ENCODE results near the gene PAXX.
"Not testable (repeated sequence)": the region's sequence is repeated elsewhere in the genome, so short reads cannot be mapped to it uniquely, and the experiment has no call there.

The PAXX gene

DNA sequence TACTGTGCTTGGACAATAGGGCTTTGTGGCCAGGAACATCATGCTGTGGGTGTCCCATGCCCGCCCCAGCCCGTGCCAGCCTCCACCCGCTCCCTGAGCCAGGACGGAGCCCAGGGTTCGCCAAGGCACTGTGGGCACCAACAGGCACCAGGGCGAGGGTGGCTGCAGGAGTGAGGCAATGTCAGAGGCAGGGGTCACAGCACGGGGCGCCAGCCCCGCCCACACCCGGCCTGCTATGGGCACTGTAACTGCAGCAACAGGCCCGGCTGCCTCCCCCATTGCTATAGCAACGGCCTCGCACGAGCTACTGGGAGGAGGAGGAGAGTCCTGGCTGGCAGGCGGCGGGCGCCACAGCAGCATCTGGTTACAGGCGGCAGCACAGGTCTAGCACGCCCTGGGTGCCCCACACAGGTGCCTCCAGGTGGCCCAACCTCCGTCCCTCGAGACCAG lies 33.3 kb downstream of the PAXX start:
- no peaks in the 10 kb centered on the region for H3K9me3 Mint-ChIP-seq
- no peaks in the 10 kb centered on the region for H3K27me3 Mint-ChIP-seq (ENCODE audit: low read depth)
- no peak overlapping the region for H3K27ac Mint-ChIP-seq
- H3K4me3 Mint-ChIP-seq: no peak overlapping the region
- peaks cover 16% of the 10 kb centered on the region for H3K4me1 Mint-ChIP-seq (ENCODE audit: low read depth)
- no peaks in the 10 kb centered on the region for H3K36me3 Mint-ChIP-seq (ENCODE audit: low read depth)
- no peak for DNase-seq (ENCODE audit: low spot score)

DNA sequence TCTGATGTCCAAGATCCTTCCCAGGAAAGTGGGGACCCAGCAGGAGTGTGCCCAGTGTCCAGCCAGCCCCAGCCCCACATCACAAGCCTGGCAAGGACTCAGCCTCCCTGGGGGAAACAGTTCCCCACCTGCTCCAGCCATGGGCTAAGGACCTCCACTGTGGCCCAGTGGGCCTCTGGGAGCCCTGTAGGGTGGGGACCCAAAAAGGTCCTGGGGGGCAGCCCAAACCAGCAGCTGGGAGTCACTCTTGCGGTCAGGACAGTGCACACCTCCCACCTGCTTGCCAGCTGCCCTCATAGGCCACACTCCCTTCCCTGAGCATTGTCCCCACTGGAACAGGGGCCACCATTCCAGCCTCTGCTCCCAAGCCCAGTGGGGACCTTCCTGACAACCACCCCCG lies 34.2 kb downstream of the PAXX start:
- Mint-ChIP-seq H3K36me3 (ENCODE audit: low read depth) (no peaks in the 10 kb centered on the region), H3K4me3 (no peak overlapping the region), H3K27ac (no peak overlapping the region), H3K9me3 (no peaks in the 10 kb centered on the region), H3K4me1 (ENCODE audit: low read depth) (peaks cover 19% of the 10 kb centered on the region), H3K27me3 (ENCODE audit: low read depth) (no peaks in the 10 kb centered on the region)
- DNase-seq (ENCODE audit: low spot score): no peak

DNA sequence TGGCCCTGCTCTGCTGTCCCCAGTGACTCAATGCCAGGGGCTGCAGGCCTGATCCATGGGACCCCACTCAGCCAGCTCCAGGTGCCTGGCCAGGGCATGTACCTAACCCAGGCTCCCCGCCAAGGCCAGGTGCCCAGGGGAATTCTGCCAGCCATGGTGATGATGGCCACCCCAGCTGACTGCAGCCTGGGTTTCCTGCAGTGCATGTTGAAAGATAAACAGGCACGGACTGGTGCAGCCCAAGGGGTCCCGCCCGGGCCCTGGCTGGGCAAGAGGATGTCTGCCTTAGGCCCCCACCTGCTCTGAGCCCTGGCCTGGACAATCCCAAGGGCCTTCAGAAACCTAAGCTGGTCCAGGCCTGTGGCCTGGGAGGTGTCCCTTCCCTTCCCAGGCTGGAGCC lies 34.6 kb downstream of the PAXX start:
- no peaks in the 10 kb centered on the region for H3K27me3 Mint-ChIP-seq (ENCODE audit: low read depth)
- H3K4me1 Mint-ChIP-seq (ENCODE audit: low read depth): peaks cover 21% of the 10 kb centered on the region
- peak overlapping the region; percentile 81 for H3K4me3 Mint-ChIP-seq
- H3K36me3 Mint-ChIP-seq (ENCODE audit: low read depth): no peaks in the 10 kb centered on the region
- no peak for DNase-seq (ENCODE audit: low spot score)
- H3K27ac Mint-ChIP-seq: no peak overlapping the region
- no peaks in the 10 kb centered on the region for H3K9me3 Mint-ChIP-seq

DNA sequence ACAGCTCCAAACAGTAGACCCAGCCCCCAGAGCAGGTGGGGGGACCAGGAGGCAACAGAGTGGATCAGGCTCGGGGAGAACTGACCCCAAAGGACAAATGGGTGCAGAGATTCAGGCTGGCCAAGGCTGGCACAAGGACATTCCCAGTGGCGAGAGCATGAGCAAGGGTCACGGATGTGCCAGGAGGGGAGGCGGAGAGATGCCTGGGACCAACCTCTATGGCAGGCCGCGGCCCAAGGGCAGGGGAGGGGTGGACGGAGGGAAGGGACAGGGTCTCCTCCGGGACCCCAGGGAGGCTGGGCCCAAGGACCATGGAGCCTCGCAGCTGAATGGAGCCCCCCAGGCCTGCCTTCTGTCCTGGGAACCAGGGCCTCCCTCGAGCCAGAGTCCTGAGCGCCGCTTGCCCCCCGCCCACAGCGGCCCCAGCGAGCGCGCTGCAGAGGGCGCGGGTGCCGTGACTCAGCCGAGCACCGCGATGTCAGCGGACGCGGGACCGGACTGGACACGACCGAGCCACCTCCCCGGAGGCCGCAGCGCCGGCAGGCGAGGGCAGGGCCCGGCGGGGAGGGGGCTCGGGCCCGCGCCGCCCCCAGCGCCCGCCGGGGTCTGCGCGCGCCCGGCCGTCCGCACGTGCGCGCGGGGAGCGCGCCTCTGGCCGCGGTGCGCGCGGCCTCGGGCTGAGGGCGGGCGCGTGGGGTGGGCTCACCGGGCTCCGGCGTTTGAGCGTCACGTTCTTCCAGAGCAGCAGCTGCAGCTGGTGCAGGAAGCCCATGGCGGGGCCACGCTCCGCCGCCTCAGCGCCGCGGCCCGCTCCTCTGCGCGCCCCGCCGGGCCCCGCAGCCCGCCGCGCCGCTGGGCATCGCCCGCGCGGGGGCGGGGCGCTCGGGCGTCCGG lies 35.4 kb downstream of the PAXX start, which contains the start of gene ABCA2:
Gene ABCA2 (minus strand): TSS at position 869 of the 894 bp plus-strand sequence. CDS start 97 bp downstream, at position 772.
- H3K36me3 Mint-ChIP-seq (ENCODE audit: low read depth): no peaks in the 10 kb centered on the region
- H3K27ac Mint-ChIP-seq: peak within 1 kb of the TSS; percentile 71
- DNase-seq (ENCODE audit: low spot score): no peak
- no peaks in the 10 kb centered on the region for H3K9me3 Mint-ChIP-seq
- no peaks in the 10 kb centered on the region for H3K27me3 Mint-ChIP-seq (ENCODE audit: low read depth)
- peaks cover 21% of the 10 kb centered on the region for H3K4me1 Mint-ChIP-seq (ENCODE audit: low read depth)
- H3K4me3 Mint-ChIP-seq: peak within 1 kb of the TSS; percentile 81

DNA sequence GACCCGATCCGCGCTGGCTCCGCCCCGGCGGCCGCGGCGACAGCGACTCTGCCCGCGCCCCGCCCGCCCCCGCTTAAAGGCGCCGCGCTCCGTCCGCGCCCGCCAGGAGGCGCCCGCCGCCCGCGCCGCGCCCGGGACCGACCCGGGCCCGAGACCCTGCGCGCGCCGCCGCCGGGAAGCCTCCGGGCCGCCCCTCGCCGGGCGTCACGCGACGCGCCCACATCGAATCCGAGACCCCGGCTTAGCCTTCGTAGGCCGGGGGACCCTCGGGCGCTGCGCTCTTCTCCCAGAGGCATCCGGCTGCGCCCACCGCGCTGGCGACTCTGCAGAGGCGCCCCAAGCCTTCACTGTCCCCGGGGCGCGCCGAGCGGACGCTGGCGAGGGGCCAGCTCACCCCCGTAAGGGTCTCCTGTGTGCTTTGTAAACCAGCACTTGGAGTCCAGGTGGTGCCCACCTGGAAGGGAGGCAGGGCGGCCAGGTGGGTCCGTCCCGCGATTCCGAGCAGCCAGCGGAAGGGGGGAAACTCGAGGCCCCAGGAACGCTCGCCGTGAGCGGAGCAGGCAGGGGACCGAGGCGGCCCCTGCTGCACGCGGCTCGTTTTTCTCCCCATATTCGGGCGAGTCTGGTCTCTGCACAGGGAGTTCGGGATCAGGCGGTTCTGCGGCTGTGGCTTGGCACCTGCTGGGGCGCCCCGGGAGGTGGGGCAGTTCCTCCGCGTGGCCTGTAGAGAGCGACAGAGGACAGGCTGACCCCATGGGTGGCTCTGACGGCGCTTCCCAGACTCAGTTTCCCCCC lies 36.2 kb downstream of the PAXX start:
- peak; percentile 78 for DNase-seq (ENCODE audit: low spot score)
- H3K4me1 Mint-ChIP-seq (ENCODE audit: low read depth): peaks cover 22% of the 10 kb centered on the region
- no peaks in the 10 kb centered on the region for H3K9me3 Mint-ChIP-seq
- H3K36me3 Mint-ChIP-seq (ENCODE audit: low read depth): no peaks in the 10 kb centered on the region
- H3K27ac Mint-ChIP-seq: no peak overlapping the region
- H3K27me3 Mint-ChIP-seq (ENCODE audit: low read depth): no peaks in the 10 kb centered on the region
- H3K4me3 Mint-ChIP-seq: peak overlapping the region; percentile 74

DNA sequence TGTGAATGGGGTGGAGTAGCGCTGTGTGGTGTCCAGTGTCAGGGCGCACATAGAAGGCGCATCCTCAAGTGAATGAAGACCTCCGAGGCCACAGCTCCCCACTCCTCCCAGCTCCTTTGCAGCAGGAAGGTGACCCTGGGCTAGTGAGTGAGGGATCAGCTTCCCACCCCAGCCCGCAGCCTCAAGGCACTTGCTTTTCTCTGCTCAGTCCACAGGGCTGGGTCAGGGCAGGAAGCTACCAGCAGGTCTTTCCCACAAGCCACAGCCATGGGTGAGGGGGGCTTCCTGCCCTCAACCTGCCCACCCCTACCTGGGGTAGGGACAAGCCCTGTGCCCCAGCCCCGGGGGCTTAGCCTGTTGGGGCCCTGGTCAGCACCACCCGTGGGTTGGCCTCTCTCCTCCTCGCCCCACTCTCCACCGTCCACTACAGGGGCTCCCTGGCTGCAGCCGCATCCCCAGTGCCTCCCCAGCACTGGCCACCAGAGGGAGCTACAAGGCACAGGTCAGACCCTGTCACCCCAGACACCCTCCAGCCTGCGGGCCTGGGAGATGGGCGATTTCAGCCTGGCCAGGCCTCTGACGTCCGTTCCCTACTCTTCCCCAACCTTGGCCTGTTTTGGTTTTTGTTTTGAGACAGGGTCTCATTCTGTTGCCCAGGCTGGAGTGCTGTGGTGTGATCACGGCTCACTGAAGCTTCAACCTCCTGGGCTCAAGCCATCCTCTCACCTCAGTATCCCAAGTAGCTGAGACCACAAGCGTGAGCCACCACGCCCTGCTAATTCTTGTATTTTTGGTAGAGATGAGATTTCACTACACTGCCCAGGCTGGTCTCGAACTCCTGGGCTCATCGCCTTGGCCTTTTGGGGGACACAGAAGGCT lies 37.1 kb downstream of the PAXX start:
- Mint-ChIP-seq H3K36me3 (ENCODE audit: low read depth) (no peaks in the 10 kb centered on the region), H3K27ac (peak overlapping the region; percentile 74), H3K4me3 (peak overlapping the region; percentile 77), H3K9me3 (no peaks in the 10 kb centered on the region), H3K4me1 (ENCODE audit: low read depth) (peaks cover 26% of the 10 kb centered on the region), H3K27me3 (ENCODE audit: low read depth) (no peaks in the 10 kb centered on the region)
- DNase-seq (ENCODE audit: low spot score): peak; percentile 69

DNA sequence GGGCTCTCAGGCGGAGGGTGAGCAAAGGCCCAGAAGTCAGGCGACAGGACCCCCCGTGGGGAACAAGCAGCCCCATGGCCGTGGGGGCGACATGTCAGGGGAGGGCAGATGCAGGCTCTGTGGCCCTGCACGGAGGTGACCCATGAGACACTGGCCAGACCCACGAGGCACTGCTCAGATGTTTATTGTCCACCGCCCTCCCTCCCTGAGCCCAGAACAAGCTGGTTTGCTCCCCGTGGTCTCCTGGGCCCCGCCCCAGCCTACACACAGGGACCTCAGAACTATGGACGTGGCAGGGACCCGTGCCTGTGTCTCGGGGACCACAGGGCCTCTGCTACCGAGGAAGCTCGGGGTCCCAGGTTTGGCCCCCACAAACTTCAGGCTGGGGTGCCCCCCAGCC lies 37.8 kb downstream of the PAXX start:
- no peak for DNase-seq (ENCODE audit: low spot score)
- no peaks in the 10 kb centered on the region for H3K9me3 Mint-ChIP-seq
- H3K4me3 Mint-ChIP-seq: peak overlapping the region; percentile 77
- H3K4me1 Mint-ChIP-seq (ENCODE audit: low read depth): peaks cover 33% of the 10 kb centered on the region
- no peaks in the 10 kb centered on the region for H3K27me3 Mint-ChIP-seq (ENCODE audit: low read depth)
- H3K27ac Mint-ChIP-seq: no peak overlapping the region
- H3K36me3 Mint-ChIP-seq (ENCODE audit: low read depth): no peaks in the 10 kb centered on the region

DNA sequence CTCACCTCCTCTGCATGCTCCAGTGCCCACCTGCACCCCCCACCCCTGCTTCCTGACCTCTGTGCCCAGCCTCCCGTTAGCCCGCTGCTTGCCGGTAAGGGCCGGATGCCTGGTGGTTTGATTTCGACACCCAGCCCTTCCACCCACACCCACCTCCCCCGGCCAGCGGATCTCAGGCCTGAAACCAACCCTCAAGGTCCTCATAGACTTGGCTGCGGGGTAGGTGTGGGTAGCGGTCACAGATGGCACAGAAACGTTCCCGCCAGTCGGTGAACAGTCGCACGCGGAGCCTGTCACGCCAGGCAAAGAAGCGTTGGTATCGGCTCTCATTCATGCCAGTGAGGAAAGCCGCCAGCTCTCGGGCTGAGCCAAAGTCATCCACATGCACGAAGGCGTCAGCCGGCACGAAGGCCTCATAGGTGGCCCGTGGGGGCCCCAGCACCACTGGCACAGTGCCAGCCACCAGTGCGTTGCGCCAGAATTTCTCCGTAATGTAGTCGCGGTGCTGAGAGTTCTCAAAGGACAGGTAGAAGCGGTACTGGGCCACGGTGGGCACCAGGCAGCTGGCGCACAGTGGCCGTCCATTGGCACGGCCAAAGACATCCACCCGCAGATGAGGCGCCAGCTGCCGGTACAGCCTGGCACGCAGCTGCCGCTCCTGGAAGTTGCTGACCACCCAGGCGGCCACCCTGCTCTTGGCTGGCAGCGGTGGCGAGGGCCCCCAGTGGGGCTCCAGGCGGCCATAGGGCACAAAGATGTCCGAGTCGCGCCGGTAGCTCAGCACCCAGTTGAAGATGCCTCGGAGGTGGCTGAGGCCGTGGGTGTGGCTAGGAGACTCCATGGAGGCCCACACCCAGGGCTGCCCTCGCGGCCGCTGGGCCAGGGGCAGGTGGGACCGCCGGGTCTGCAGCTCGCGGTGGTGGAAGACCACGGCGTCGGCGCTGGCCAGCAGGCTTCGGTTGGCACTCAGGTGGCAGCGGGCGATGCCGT lies 38.6 kb downstream of the PAXX start:
- Mint-ChIP-seq H3K27ac (peak overlapping the region; percentile 67), H3K27me3 (ENCODE audit: low read depth) (no peaks in the 10 kb centered on the region), H3K36me3 (ENCODE audit: low read depth) (no peaks in the 10 kb centered on the region), H3K9me3 (no peaks in the 10 kb centered on the region), H3K4me1 (ENCODE audit: low read depth) (peaks cover 36% of the 10 kb centered on the region), H3K4me3 (peak overlapping the region; percentile 50)
- peak; percentile 49 for DNase-seq (ENCODE audit: low spot score)

DNA sequence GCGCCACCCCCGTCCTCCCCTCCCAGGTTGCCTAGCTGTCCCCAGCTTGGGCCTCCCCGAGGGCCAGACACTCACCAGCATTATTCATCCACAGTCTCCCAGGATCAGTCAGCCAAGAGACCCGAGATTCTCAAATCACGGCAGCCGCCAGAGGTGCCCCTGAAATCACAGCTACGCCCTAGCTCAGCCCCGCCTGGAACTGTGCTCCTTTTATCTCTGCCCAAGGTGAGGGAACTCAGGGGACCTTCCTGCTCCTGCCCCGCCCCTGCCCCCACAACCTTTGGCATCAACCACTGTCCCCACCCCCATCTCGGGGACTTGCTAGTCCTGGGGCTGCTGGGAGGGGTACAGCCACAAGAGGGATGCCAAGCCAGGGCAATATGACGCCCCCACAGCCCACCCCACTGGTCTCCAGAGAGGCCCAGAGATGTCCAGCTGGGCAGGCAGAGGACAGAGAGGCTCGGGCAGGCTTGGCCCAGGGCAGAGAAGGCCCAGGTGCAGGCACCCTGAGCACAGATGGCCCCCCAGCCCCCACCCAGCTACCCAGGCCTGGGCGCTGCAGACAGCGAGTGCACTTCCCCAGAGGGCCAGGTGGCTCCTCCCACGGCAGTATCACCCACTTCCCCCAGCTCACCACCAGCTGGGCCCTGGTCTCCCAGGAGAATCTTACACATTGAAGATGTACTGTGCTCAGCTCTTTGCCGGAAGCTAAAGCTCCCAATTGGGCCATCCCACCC lies 39.9 kb downstream of the PAXX start, which contains the start of gene FUT7:
Gene FUT7 (minus strand): TSS at position 185 of the 737 bp plus-strand sequence. CDS start 97 bp downstream, at position 88.
- no peaks in the 10 kb centered on the region for H3K27me3 Mint-ChIP-seq (ENCODE audit: low read depth)
- no peak for DNase-seq (ENCODE audit: low spot score)
- H3K36me3 Mint-ChIP-seq (ENCODE audit: low read depth): no peaks in the 10 kb centered on the region
- no peaks in the 10 kb centered on the region for H3K9me3 Mint-ChIP-seq
- no peak within 1 kb of the TSS for H3K27ac Mint-ChIP-seq
- peak within 1 kb of the TSS; percentile 2 for H3K4me3 Mint-ChIP-seq
- H3K4me1 Mint-ChIP-seq (ENCODE audit: low read depth): peaks cover 36% of the 10 kb centered on the region

DNA sequence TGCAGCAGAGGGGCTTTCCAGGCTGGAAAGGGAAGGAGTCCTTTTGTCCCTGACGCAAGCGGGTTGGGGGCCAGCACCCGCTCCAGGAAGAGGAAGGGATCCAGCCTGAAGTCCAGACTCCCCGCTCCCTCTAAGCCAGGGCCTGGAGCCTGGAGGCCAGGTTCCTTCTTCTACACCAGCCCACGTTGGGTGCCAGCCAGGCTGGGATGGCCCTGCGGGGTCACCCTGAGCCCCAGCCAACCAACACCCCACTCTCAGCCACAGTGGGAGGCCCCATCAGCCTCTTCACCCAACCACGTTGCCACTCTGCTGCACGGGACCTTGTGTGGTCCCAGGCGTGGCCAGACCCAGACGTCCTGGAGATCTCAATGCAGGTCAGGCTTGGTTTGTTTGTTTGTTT lies 40.6 kb downstream of the PAXX start:
- Mint-ChIP-seq H3K27me3 (ENCODE audit: low read depth) (no peaks in the 10 kb centered on the region), H3K4me1 (ENCODE audit: low read depth) (peaks cover 36% of the 10 kb centered on the region), H3K4me3 (no peak overlapping the region), H3K27ac (peak overlapping the region; percentile 35), H3K36me3 (ENCODE audit: low read depth) (no peaks in the 10 kb centered on the region), H3K9me3 (no peaks in the 10 kb centered on the region)
- no peak for DNase-seq (ENCODE audit: low spot score)

DNA sequence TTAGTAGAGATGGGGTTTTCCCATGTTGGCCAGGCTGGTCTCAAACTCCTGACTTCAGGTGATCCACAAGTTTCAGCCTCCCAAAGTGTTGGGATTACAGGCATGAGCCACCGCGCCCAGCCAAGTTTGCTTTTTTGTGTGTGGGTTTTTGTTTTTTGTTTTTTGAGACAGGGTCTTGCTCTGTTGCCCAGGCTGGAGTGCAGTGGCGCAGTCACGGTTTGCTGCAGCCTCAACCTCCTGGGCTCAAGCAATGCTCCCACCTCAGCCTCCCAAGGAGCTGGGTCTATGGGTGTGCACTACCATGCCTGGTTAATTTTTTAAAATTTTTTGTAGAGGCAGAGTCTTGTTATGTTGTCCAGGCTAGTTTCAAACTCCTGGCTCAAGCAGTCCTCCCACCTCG lies 41.3 kb downstream of the PAXX start:
- DNase-seq (ENCODE audit: low spot score); H3K9me3 Mint-ChIP-seq; H3K4me3 Mint-ChIP-seq; H3K36me3 Mint-ChIP-seq (ENCODE audit: low read depth); H3K27me3 Mint-ChIP-seq (ENCODE audit: low read depth): not testable (repeated sequence)
- peak overlapping the region; percentile 55 for H3K27ac Mint-ChIP-seq
- peaks cover 36% of the 10 kb centered on the region for H3K4me1 Mint-ChIP-seq (ENCODE audit: low read depth)

DNA sequence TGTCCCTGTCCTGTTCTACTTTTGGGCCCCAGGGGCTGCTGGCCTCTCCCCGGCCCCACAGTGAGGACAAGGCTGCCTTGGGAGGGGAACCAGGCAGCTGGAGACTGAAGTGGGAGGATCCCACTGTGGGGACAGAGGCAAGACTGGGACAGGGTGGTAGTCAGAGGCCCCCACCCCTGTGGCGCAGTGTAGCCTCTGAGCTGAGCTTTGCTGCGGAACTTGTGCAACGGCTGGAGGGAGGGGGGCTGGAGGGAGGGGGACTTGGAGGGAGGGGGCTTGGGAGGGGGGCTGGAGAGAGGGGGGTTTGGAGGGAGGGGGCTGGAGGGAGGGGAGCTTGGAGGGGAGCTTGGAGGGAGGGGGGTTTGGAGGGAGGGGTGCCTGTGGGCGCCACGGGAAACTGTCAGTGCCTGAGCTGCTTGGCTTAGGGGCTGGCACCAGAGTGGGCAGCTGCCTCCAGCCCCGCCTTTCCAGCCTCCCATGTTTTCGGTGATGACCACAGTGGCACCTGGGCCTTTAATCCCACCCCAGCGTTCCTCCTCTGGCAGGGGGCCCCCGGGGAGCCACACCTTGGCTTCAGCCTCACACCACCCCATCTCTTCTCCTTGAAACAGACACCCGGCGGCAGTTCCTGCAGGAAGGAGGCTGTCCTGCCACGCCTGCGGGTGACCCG lies 42.0 kb downstream of the PAXX start:
- H3K4me1 Mint-ChIP-seq (ENCODE audit: low read depth): peaks cover 33% of the 10 kb centered on the region
- no peaks in the 10 kb centered on the region for H3K36me3 Mint-ChIP-seq (ENCODE audit: low read depth)
- H3K4me3 Mint-ChIP-seq: peak overlapping the region; percentile 72
- H3K27me3 Mint-ChIP-seq (ENCODE audit: low read depth): no peaks in the 10 kb centered on the region
- no peaks in the 10 kb centered on the region for H3K9me3 Mint-ChIP-seq
- no peak for DNase-seq (ENCODE audit: low spot score)
- peak overlapping the region; percentile 79 for H3K27ac Mint-ChIP-seq
